ENCODE data around the gene PRSS21.

PRSS21 gene

GRCh38 chr16:2808181-2808580 lies 8.9 kb upstream of the PRSS21 start:
- DNase-seq = no peak

- no peak for DNase-seq
Observed at GRCh38 chr16:2809149-2809760, 7.8 kb upstream of the PRSS21 start.

GRCh38 chr16:2810651-2811050 lies 6.4 kb upstream of the PRSS21 start:
- DNase-seq = no peak

GRCh38 chr16:2811703-2812471 lies 5.2 kb upstream of the PRSS21 start:
- no peak for DNase-seq

GRCh38 chr16:2813771-2814221 lies 3.2 kb upstream of the PRSS21 start:
- no peak for DNase-seq

- DNase-seq = no peak
Observed at GRCh38 chr16:2814551-2815298, 2.3 kb upstream of the PRSS21 start.

GRCh38 chr16:2815299-2815771 lies 1.7 kb upstream of the PRSS21 start:
- no peak for DNase-seq

- no peak for DNase-seq
Observed at GRCh38 chr16:2817340-2818271, 569 bp downstream of the PRSS21 start.

GRCh38 chr16:2818272-2818876 lies 1.3 kb downstream of the PRSS21 start:
- no peak for DNase-seq

GRCh38 chr16:2819179-2819938 lies 2.3 kb downstream of the PRSS21 start:
- no peak for DNase-seq

GRCh38 chr16:2819939-2820835 lies 3.1 kb downstream of the PRSS21 start:
- DNase-seq = no peak

- no peak for DNase-seq
Observed at GRCh38 chr16:2820836-2821486, 3.9 kb downstream of the PRSS21 start.

- DNase-seq = no peak
Observed at GRCh38 chr16:2821487-2822157, 4.6 kb downstream of the PRSS21 start.

GRCh38 chr16:2822158-2822495 lies 5.1 kb downstream of the PRSS21 start:
- DNase-seq = no peak

GRCh38 chr16:2822496-2822895 lies 5.5 kb downstream of the PRSS21 start:
- DNase-seq = no peak

- no peak for DNase-seq
Observed at GRCh38 chr16:2824626-2825025, 7.6 kb downstream of the PRSS21 start.

- no peak for DNase-seq
Observed at GRCh38 chr16:2825049-2825742, 8.2 kb downstream of the PRSS21 start.

GRCh38 chr16:2825906-2826305 lies 8.9 kb downstream of the PRSS21 start:
- DNase-seq = no peak

Data from bone marrow (tissue), 2 donors.